ENCODE results near the gene ZNF180.
A peak's percentile ranks its signal among the peaks of the same experiment; 100 is the strongest.

Gene ZNF180

GRCh38 chr19:44447916-44448674 lies 52.2 kb downstream of the ZNF180 start, which contains the start of gene ZNF229:
ZNF229 (minus strand) TSS chr19:44448472; CDS start chr19:44442847, 5,625 bp downstream.
- Histone ChIP-seq H3K36me3 (ENCODE audit: control insufficient read depth, insufficient read depth, low read length) (no peaks in the 10 kb centered on the region), H3K9me3 (ENCODE audit: control insufficient read depth, insufficient read depth, low read length) (peaks cover 5% of the 10 kb centered on the region), H3K4me1 (ENCODE audit: control insufficient read depth, insufficient read depth, low read length) (no peaks in the 10 kb centered on the region), H3K4me3 (ENCODE audit: low read length) (peak within 1 kb of the TSS; percentile 56; the same call in 1 of the 2 replicates), H3K27ac (ENCODE audit: low read length) (no peak within 1 kb of the TSS), H3K27me3 (ENCODE audit: control insufficient read depth, insufficient read depth, low read length) (no peaks in the 10 kb centered on the region)
- WGBS (ENCODE audit: insufficient coverage, insufficient read length) = no CpG with 5 or more reads among the region's 45 CpGs
- DNase-seq (ENCODE audit: low read depth, low spot score) = peak; percentile 70

DNA sequence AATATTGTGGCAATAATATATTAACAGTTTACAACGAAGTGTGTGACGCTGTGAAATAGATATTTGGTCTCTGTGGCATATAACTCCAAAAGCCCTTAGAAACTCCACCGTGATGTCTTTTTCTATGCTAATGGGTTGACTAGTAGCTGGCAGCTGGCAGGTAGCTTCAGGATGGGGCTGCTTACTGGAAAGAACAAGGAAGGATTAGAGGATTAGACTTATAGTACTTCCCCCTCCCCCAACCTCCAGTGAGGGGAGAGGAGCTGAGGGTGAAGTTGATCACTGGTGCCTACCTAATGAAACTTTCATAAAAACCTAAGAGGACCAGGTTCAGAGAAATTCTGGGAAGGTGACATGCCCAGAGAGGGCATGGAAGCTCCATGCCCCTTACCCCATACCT lies 61.9 kb downstream of the ZNF180 start:
- Histone ChIP-seq H3K27me3 (ENCODE audit: control insufficient read depth, insufficient read depth, low read length) (no peaks in the 10 kb centered on the region), H3K27ac (ENCODE audit: low read length) (no peak overlapping the region), H3K9me3 (ENCODE audit: control insufficient read depth, insufficient read depth, low read length) (peaks cover 3% of the 10 kb centered on the region; the same call in 1 of the 2 replicates), H3K36me3 (ENCODE audit: control insufficient read depth, insufficient read depth, low read length) (no peaks in the 10 kb centered on the region), H3K4me1 (ENCODE audit: control insufficient read depth, insufficient read depth, low read length) (no peaks in the 10 kb centered on the region), H3K4me3 (ENCODE audit: low read length) (no peak overlapping the region)
- no CpG with 5 or more reads among the region's 3 CpGs for WGBS (ENCODE audit: insufficient coverage, insufficient read length)
- DNase-seq (ENCODE audit: low read depth, low spot score) = no peak

GRCh38 chr19:44435441-44435840 lies 64.9 kb downstream of the ZNF180 start:
- Histone ChIP-seq H3K36me3 (ENCODE audit: control insufficient read depth, insufficient read depth, low read length) (no peaks in the 10 kb centered on the region; the same call in 1 of the 2 replicates), H3K4me3 (ENCODE audit: low read length) (no peak overlapping the region), H3K9me3 (ENCODE audit: control insufficient read depth, insufficient read depth, low read length) (peaks cover 6% of the 10 kb centered on the region), H3K27ac (ENCODE audit: low read length) (no peak overlapping the region), H3K27me3 (ENCODE audit: control insufficient read depth, insufficient read depth, low read length) (no peaks in the 10 kb centered on the region), H3K4me1 (ENCODE audit: control insufficient read depth, insufficient read depth, low read length) (no peaks in the 10 kb centered on the region)
- no peak for DNase-seq (ENCODE audit: low read depth, low spot score)
- WGBS (ENCODE audit: insufficient coverage, insufficient read length) = no CpG with 5 or more reads among the region's 2 CpGs

- Histone ChIP-seq H3K4me3 (ENCODE audit: low read length) (no peak overlapping the region), H3K9me3 (ENCODE audit: control insufficient read depth, insufficient read depth, low read length) (peaks cover 27% of the 10 kb centered on the region), H3K4me1 (ENCODE audit: control insufficient read depth, insufficient read depth, low read length) (no peaks in the 10 kb centered on the region), H3K27me3 (ENCODE audit: control insufficient read depth, insufficient read depth, low read length) (no peaks in the 10 kb centered on the region), H3K36me3 (ENCODE audit: control insufficient read depth, insufficient read depth, low read length) (peaks cover 7% of the 10 kb centered on the region), H3K27ac (ENCODE audit: low read length) (no peak overlapping the region)
- no peak for DNase-seq (ENCODE audit: low read depth, low spot score)
- WGBS (ENCODE audit: insufficient coverage, insufficient read length) = no CpG with 5 or more reads among the region's 1 CpG
Measured at GRCh38 chr19:44430956-44431355, 69.4 kb downstream of the ZNF180 start.
